HepG2 (cell line): ENCODE measurements around the gene BICDL1. TPM values are rescaled to one million over a fixed set of nuclear protein-coding genes. Genes with fewer than 3 reads are reported as not detected.

Source experiments
- ARID5B ChIP-seq: IDR thresholded peaks from 2 replicates; pipeline ENCODE4 v1.4.0; 2020; ENCODE audit warnings: mild to moderate bottlenecking, missing genetic modification reagents
- FOSL1 ChIP-seq: sonication (generic); formaldehyde crosslinking; IDR thresholded peaks from 2 replicates; pipeline ENCODE4 v1.9.0; 2021; ENCODE audit warnings: missing genetic modification reagents, borderline replicate concordance
- JUND ChIP-seq: sonication (generic); formaldehyde crosslinking; IDR thresholded peaks from 2 replicates; pipeline ENCODE4 v1.8.0; 2022; ENCODE audit warnings: mild to moderate bottlenecking, missing genetic modification reagents
- KDM1A ChIP-seq: IDR thresholded peaks from 2 replicates; pipeline ENCODE4 v1.6.1; 2016; ENCODE audit warnings: missing compliant biosample characterization
- MIER3 ChIP-seq: IDR thresholded peaks from 2 replicates; pipeline ENCODE4 v1.6.1; 2016; ENCODE audit warnings: missing compliant biosample characterization, borderline replicate concordance
- MNT ChIP-seq: fragments of 450-650 bp; IDR thresholded peaks from 2 replicates; pipeline ENCODE4 v1.6.1; 2016
- RARA ChIP-seq: IDR thresholded peaks from 2 replicates; pipeline ENCODE4 v1.6.1; 2016; ENCODE audit warnings: missing genetic modification reagents, missing compliant biosample characterization
- RCOR2 ChIP-seq: IDR thresholded peaks from 2 replicates; pipeline ENCODE4 v1.6.1; 2016; ENCODE audit warnings: missing biosample characterization, missing genetic modification reagents
- RFXAP ChIP-seq: sonication (generic); formaldehyde crosslinking; IDR thresholded peaks from 2 replicates; pipeline ENCODE4 v1.4.0; 2020; ENCODE audit warnings: missing genetic modification reagents, borderline replicate concordance
- SALL1 ChIP-seq: sonication (generic); formaldehyde crosslinking; IDR thresholded peaks from 2 replicates; pipeline ENCODE4 v1.8.0; 2022; ENCODE audit warnings: mild to moderate bottlenecking, missing genetic modification reagents
- SOX6 ChIP-seq, 2 experiments: fragments of 450-650 bp in 1 of 2; sonication (generic) in 1 of 2; formaldehyde crosslinking in 1 of 2; IDR thresholded peaks; 2 replicates each; pipeline versions ENCODE4 v1.4.0 to v1.6.1; 2017 to 2020; ENCODE audit warnings: antibody characterized with exemption in 1 of 2, mild to moderate bottlenecking in 1 of 2, missing genetic modification reagents in 1 of 2
- SRSF4 ChIP-seq: fragments of 200-400 bp; formaldehyde crosslinking; IDR thresholded peaks from one replicate; pipeline ENCODE4 v1.6.1; 2018; ENCODE audit warnings: mild to moderate bottlenecking, low read depth, low read length, moderate library complexity; ENCODE audit not compliant: poor library complexity, severe bottlenecking
- TBL1XR1 ChIP-seq: fragments of 150-350 bp; IDR thresholded peaks from 2 replicates; pipeline ENCODE4 v1.6.1; 2014; ENCODE audit warnings: borderline replicate concordance, low read length; ENCODE audit not compliant: partially characterized antibody
- TCF7 ChIP-seq: sonication (generic); IDR thresholded peaks from 2 replicates; pipeline ENCODE4 v1.6.1; 2016; ENCODE audit warnings: antibody characterized with exemption, low read depth
- TEAD3 ChIP-seq: optimal IDR thresholded peaks from 2 replicates; pipeline ENCODE3; 2016; ENCODE audit warnings: borderline replicate concordance
- TFE3 ChIP-seq: IDR thresholded peaks from 2 replicates; pipeline ENCODE4 v1.6.1; 2016
- ZGPAT ChIP-seq: IDR thresholded peaks from 2 replicates; pipeline ENCODE4 v1.6.1; 2016; ENCODE audit warnings: mild to moderate bottlenecking
- ZMYM3 ChIP-seq: sonication (generic); formaldehyde crosslinking; IDR thresholded peaks from 2 replicates; pipeline ENCODE4 v1.5.1; 2020; ENCODE audit warnings: mild to moderate bottlenecking, missing genetic modification reagents
- ZNF280B ChIP-seq: sonication (generic); formaldehyde crosslinking; IDR thresholded peaks from 2 replicates; pipeline ENCODE4 v1.5.0; 2020; ENCODE audit warnings: missing genetic modification reagents, mild to moderate bottlenecking, borderline replicate concordance
- ZNF615 ChIP-seq: sonication (generic); formaldehyde crosslinking; IDR thresholded peaks from 2 replicates; pipeline ENCODE4 v1.5.0; 2020; ENCODE audit warnings: mild to moderate bottlenecking, missing genetic modification reagents, borderline replicate concordance
- ZNF7 ChIP-seq: IDR thresholded peaks from 2 replicates; pipeline ENCODE4 v1.6.1; 2016; ENCODE audit warnings: missing biosample characterization, missing genetic modification reagents
- polyA plus RNA-seq, 8 experiments: library from polyadenylated mRNA; depleted of rRNA in 3 of 8; stranded (reverse) in 7 of 8; unstranded in 1 of 8; fragments of >200 nt; fragmentation: Illumina TruSeq in 4 of 8; extraction: Trizol in 4 of 8; gene quantifications; 2 replicates each; pipeline versions ENCODE4 v1.2.1 to v1.2.3, GENCODE V29; 2011 to 2016; ENCODE audit warnings: low read depth in 4 of 8, missing spikeins in 1 of 8, mixed read lengths in 1 of 8; ENCODE audit not compliant: insufficient read depth in 1 of 8
- total RNA-seq, 5 experiments: library from RNA; depleted of rRNA; stranded (reverse); fragments of >200 nt; fragmentation: Illumina TruSeq; extraction: Trizol; gene quantifications; 2 replicates each; pipeline ENCODE4 v1.2.3, GENCODE V29; 2016; ENCODE audit warnings: low read depth in 1 of 5

Gene BICDL1
- total and polyA plus RNA-seq, 2 of the 13 experiments (the other 11 are each of a cell fraction or from before 2014, with no cell fraction given) = 3.6 to 9.7 TPM

- TF ChIP-seq ZMYM3 (CRISPR knock-in tag) (0 out of 2 replicates have a peak, but pooled peaks have one; percentile 13), ZNF615 (CRISPR knock-in tag) (peak; percentile 21; the same call in 1 of the 2 replicates), SOX6 (IDR thresholded peaks at IDR 0.05) (no peak), SOX6 (CRISPR knock-in tag; IDR thresholded peaks at IDR 0.05) (peak; percentile 86), RCOR2 (CRISPR knock-in tag) (peak; percentile 86), FOSL1 (CRISPR knock-in tag) (peak; percentile 88), RFXAP (CRISPR knock-in tag) (no peak), SALL1 (CRISPR knock-in tag) (peak; percentile 57), JUND (CRISPR knock-in tag) (peak; percentile 91), SRSF4 (no peak), MIER3 (0 out of 2 replicates have a peak, but pooled peaks have one; percentile 44), ZNF280B (CRISPR knock-in tag) (no peak), TCF7 (peak; percentile 40; the same call in 1 of the 2 replicates), ARID5B (CRISPR knock-in tag) (peak; percentile 63), KDM1A (CRISPR knock-in tag) (peak; percentile 67; the same call in 1 of the 2 replicates), ZNF7 (CRISPR knock-in tag) (peak; percentile 87), MNT (0 out of 2 replicates have a peak, but pooled peaks have one; percentile 22), RARA (CRISPR knock-in tag) (peak; percentile 68), ZGPAT (CRISPR knock-in tag) (peak; percentile 36; the same call in 1 of the 2 replicates), TFE3 (CRISPR knock-in tag) (no peak), TBL1XR1 (no peak), TEAD3 (CRISPR knock-in tag) (peak; percentile 48)
Measured at GRCh38 chr12:119940897-119941296, 48.1 kb upstream of the BICDL1 start (continued).
